CD14-positive monocyte (primary cell): ENCODE measurements around the gene SPEF2. TPM values are rescaled to one million over a fixed set of nuclear protein-coding genes. Genes with fewer than 3 reads are reported as not detected.

Source experiments
- DNase-seq, 3 donors: peaks; one replicate each; pipeline ENCODE4 v3.0.0-alpha.2; 2011 to 2022
- H2AFZ ChIP-seq: 2 replicates; pipeline ENCODE4 v1.6.0; 2012; ENCODE audit warnings: mild to moderate bottlenecking, low read depth, low read length, inconsistent platforms; ENCODE audit not compliant: insufficient read depth, poor library complexity, severe bottlenecking
- H3K27ac ChIP-seq, 2 donors: 1 replicate in 1 of 2; 2 replicates in 1 of 2; pipeline ENCODE4 v1.5.1; 2012 to 2013; ENCODE audit warnings: low read length in 2 of 2, control low read depth in 1 of 2, inconsistent platforms in 1 of 2, low read depth in 1 of 2, mild to moderate bottlenecking in 1 of 2
- H3K27me3 ChIP-seq, 2 donors: one replicate each; pipeline versions ENCODE4 v1.6.0 to v1.6.1; 2011 to 2013; ENCODE audit warnings: low read length in 2 of 2; ENCODE audit not compliant: control insufficient read depth in 2 of 2, insufficient read depth in 2 of 2
- H3K36me3 ChIP-seq, 2 donors: replicated peaks in 1 of 2; 1 replicate in 1 of 2; 2 replicates in 1 of 2; pipeline versions ENCODE4 v1.5.1 to v1.6.1; 2012 to 2013; ENCODE audit warnings: low read length in 2 of 2, control low read depth in 1 of 2, inconsistent platforms in 1 of 2, mild to moderate bottlenecking in 1 of 2; ENCODE audit not compliant: insufficient read depth in 2 of 2, control insufficient read depth in 1 of 2
- H3K4me1 ChIP-seq, 2 donors: 1 replicate in 1 of 2; 2 replicates in 1 of 2; pipeline versions ENCODE4 v1.5.1 to v1.6.1; 2012 to 2013; ENCODE audit warnings: low read length in 2 of 2, control low read depth in 1 of 2, inconsistent platforms in 1 of 2, mild to moderate bottlenecking in 1 of 2, moderate library complexity in 1 of 2; ENCODE audit not compliant: insufficient read depth in 2 of 2, control insufficient read depth in 1 of 2
- H3K4me2 ChIP-seq: replicated peaks from 2 replicates; pipeline ENCODE3; 2012; ENCODE audit warnings: low read length, moderate library complexity, mild to moderate bottlenecking; ENCODE audit not compliant: poor library complexity, severe bottlenecking; ENCODE audit errors: extremely low read depth
- H3K4me3 ChIP-seq, 3 experiments: fragments of 200-600 bp in 1 of 3; sonication (generic) in 1 of 3; replicated peaks in 1 of 3; 1 replicate in 2 of 3; 2 replicates in 1 of 3; pipeline ENCODE4 v1.5.1; 2011 to 2013; ENCODE audit warnings: low read length in 3 of 3, mild to moderate bottlenecking in 3 of 3, control low read depth in 2 of 3, low read depth in 2 of 3, inconsistent platforms in 1 of 3, moderate library complexity in 1 of 3
- H3K79me2 ChIP-seq: 2 replicates; pipeline ENCODE4 v1.6.0; 2012; ENCODE audit warnings: mild to moderate bottlenecking, control low read depth, inconsistent platforms, low read length, moderate library complexity; ENCODE audit not compliant: insufficient read depth
- H3K9ac ChIP-seq: 2 replicates; pipeline ENCODE4 v1.6.0; 2017; ENCODE audit warnings: low read length, mild to moderate bottlenecking; ENCODE audit not compliant: insufficient read depth, poor library complexity, severe bottlenecking
- H3K9me3 ChIP-seq, 2 donors: replicated peaks in 1 of 2; 1 replicate in 1 of 2; 2 replicates in 1 of 2; pipeline versions ENCODE4 v1.5.1 to v1.6.1; 2012 to 2013; ENCODE audit warnings: low read length in 2 of 2, control low read depth in 1 of 2; ENCODE audit not compliant: control insufficient read depth in 1 of 2, insufficient read depth in 1 of 2
- H4K20me1 ChIP-seq: 2 replicates; pipeline ENCODE4 v1.6.0; 2012; ENCODE audit warnings: mild to moderate bottlenecking, low read length, control low read depth, moderate library complexity; ENCODE audit not compliant: insufficient read depth
- H3K27ac Mint-ChIP-seq, 7 donors: one replicate each; pipeline ENCODE4 v1.8.0; 2020; ENCODE audit warnings: mild to moderate bottlenecking in 7 of 7, mixed read lengths in 7 of 7, moderate library complexity in 6 of 7, inconsistent platforms in 2 of 7
- H3K27me3 Mint-ChIP-seq, 3 donors: one replicate each; pipeline ENCODE4 v1.8.0; 2021 to 2022; ENCODE audit warnings: low read depth in 3 of 3, mild to moderate bottlenecking in 3 of 3, mixed read lengths in 3 of 3, moderate library complexity in 3 of 3, inconsistent platforms in 1 of 3
- H3K36me3 Mint-ChIP-seq, 2 donors: one replicate each; pipeline ENCODE4 v1.8.0; 2020; ENCODE audit warnings: mixed read lengths in 2 of 2, inconsistent platforms in 1 of 2, mild to moderate bottlenecking in 1 of 2
- H3K4me1 Mint-ChIP-seq: one replicate; pipeline ENCODE4 v1.8.0; 2020; ENCODE audit warnings: mild to moderate bottlenecking, mixed read lengths
- H3K4me3 Mint-ChIP-seq, 2 donors: one replicate each; pipeline ENCODE4 v1.8.0; 2020; ENCODE audit warnings: mild to moderate bottlenecking in 2 of 2, mixed read lengths in 2 of 2, moderate library complexity in 1 of 2
- H3K9me3 Mint-ChIP-seq, 7 donors: one replicate each; pipeline ENCODE4 v1.8.0; 2020 to 2022; ENCODE audit warnings: mixed read lengths in 7 of 7, mild to moderate bottlenecking in 6 of 7, moderate library complexity in 6 of 7, inconsistent platforms in 2 of 7
- WGBS: methylation state at CpG from one replicate; pipeline ENCODE4 v1.1.5; 2013; ENCODE audit warnings: missing lambda C conversion rate; ENCODE audit not compliant: insufficient coverage; 5-methylcytosine and 5-hydroxymethylcytosine counted together
- intact Hi-C, 2 donors: fragments of 100-400 bp; cut with micrococcal nuclease; formaldehyde crosslinking; loops; one replicate each; pipeline versions ENCODE4 v1.15.0 to v1.15.1; 2023
- polyA plus RNA-seq, 3 donors: library from polyadenylated mRNA; depleted of rRNA in 1 of 3; unstranded in 2 of 3; stranded (reverse) in 1 of 3; fragments of 300-500 nt in 2 of 3; fragments of >200 nt in 1 of 3; fragmentation: Illumina TruSeq in 2 of 3; gene quantifications; 1 replicate in 2 of 3; 2 replicates in 1 of 3; pipeline ENCODE4 v1.2.3, GENCODE V29; 2012 to 2021
- TF ChIP-seq, protein P1 (sequence below): fragments of 200-600 bp; IDR thresholded peaks from one replicate; pipeline ENCODE4 v1.8.0; 2022; ENCODE audit warnings: antibody characterized with exemption, mild to moderate bottlenecking

SPEF2 gene
- polyA plus RNA-seq, 3 donors, result 0.46 to 0.96 (median 0.48) TPM

GRCh38 chr5:35783551-35783950 is 165.9 kb downstream of the SPEF2 start:
- Mint-ChIP-seq H3K27ac (no peak overlapping the region), H3K4me1 (peaks cover 11% of the 10 kb centered on the region), H3K9me3 (peaks cover 0 to 4% (median 0%) of the 10 kb centered on the region in 7 donors), H3K27me3 (peaks cover 0 to 2% (median 0%) of the 10 kb centered on the region in 3 donors), H3K36me3 (no peaks in the 10 kb centered on the region), H3K4me3 (no peak overlapping the region)
- Histone ChIP-seq H3K4me3 (no peak overlapping the region), H3K4me1 (no peaks in the 10 kb centered on the region), H2AFZ (no peak overlapping the region), H3K79me2 (no peaks in the 10 kb centered on the region), H3K4me2 (no peak overlapping the region), H3K27ac (no peak overlapping the region), H3K9me3 (no peaks in the 10 kb centered on the region), H4K20me1 (no peaks in the 10 kb centered on the region), H3K27me3 (no peaks in the 10 kb centered on the region), H3K9ac (no peak overlapping the region), H3K36me3 (no peaks in the 10 kb centered on the region)
- DNase-seq, result no peak
- TF ChIP-seq, protein P1, sequence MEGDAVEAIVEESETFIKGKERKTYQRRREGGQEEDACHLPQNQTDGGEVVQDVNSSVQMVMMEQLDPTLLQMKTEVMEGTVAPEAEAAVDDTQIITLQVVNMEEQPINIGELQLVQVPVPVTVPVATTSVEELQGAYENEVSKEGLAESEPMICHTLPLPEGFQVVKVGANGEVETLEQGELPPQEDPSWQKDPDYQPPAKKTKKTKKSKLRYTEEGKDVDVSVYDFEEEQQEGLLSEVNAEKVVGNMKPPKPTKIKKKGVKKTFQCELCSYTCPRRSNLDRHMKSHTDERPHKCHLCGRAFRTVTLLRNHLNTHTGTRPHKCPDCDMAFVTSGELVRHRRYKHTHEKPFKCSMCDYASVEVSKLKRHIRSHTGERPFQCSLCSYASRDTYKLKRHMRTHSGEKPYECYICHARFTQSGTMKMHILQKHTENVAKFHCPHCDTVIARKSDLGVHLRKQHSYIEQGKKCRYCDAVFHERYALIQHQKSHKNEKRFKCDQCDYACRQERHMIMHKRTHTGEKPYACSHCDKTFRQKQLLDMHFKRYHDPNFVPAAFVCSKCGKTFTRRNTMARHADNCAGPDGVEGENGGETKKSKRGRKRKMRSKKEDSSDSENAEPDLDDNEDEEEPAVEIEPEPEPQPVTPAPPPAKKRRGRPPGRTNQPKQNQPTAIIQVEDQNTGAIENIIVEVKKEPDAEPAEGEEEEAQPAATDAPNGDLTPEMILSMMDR, result no peak
- intact Hi-C loops, result loop anchor here in 1 of 2 donors (5.0 kb wide), 1 partner anchor 144 kb away; no protein-coding TSS in a partner anchor
- WGBS, result 100% methylated on average over 1 of the region's 1 CpG

- Histone ChIP-seq H3K27ac (no peak overlapping the region), H3K9ac (no peak overlapping the region), H3K4me1 (no peaks in the 10 kb centered on the region), H3K79me2 (no peaks in the 10 kb centered on the region), H3K36me3 (no peaks in the 10 kb centered on the region), H3K4me3 (no peak overlapping the region), H3K27me3 (no peaks in the 10 kb centered on the region), H3K4me2 (no peak overlapping the region), H4K20me1 (no peaks in the 10 kb centered on the region), H3K9me3 (no peaks in the 10 kb centered on the region), H2AFZ (no peak overlapping the region)
- H3K9me3 Mint-ChIP-seq, result peaks cover 0 to 4% (median 0%) of the 10 kb centered on the region in 7 donors
- H3K4me1 Mint-ChIP-seq, result peaks cover 11% of the 10 kb centered on the region
- peaks cover 0 to 2% (median 0%) of the 10 kb centered on the region in 3 donors for H3K27me3 Mint-ChIP-seq
- no peak overlapping the region for H3K4me3 Mint-ChIP-seq
- 50% methylated on average over 3 of the region's 4 CpGs for WGBS
- DNase-seq, result peak in 1 of 3 donors; percentile 28
- intact Hi-C loops, result no loop called here
- H3K36me3 Mint-ChIP-seq, result peaks cover 0 to 3% of the 10 kb centered on the region in 2 donors
- TF ChIP-seq, protein P1, result no peak
- H3K27ac Mint-ChIP-seq, result no peak overlapping the region
Observed at GRCh38 chr5:35785601-35786085, 168.0 kb downstream of the SPEF2 start.
